VCaP (cell line): ENCODE measurements around the gene GPANK1.

Experiments
- H3K27ac ChIP-seq: fragments of 450-650 bp; 2 replicates; pipeline ENCODE4 v1.5.1; 2017
- TF ChIP-seq, protein P1 (sequence below): fragments of 450-650 bp; conservative IDR thresholded peaks from 2 replicates; pipeline ENCODE4 v1.5.1; 2017; ENCODE audit warnings: mild to moderate bottlenecking, moderate library complexity

Gene GPANK1

GRCh38 chr6:31690231-31691077 lies 25.7 kb upstream of the GPANK1 start:
- H3K27ac ChIP-seq: no peak overlapping the region
- TF ChIP-seq, protein P1, sequence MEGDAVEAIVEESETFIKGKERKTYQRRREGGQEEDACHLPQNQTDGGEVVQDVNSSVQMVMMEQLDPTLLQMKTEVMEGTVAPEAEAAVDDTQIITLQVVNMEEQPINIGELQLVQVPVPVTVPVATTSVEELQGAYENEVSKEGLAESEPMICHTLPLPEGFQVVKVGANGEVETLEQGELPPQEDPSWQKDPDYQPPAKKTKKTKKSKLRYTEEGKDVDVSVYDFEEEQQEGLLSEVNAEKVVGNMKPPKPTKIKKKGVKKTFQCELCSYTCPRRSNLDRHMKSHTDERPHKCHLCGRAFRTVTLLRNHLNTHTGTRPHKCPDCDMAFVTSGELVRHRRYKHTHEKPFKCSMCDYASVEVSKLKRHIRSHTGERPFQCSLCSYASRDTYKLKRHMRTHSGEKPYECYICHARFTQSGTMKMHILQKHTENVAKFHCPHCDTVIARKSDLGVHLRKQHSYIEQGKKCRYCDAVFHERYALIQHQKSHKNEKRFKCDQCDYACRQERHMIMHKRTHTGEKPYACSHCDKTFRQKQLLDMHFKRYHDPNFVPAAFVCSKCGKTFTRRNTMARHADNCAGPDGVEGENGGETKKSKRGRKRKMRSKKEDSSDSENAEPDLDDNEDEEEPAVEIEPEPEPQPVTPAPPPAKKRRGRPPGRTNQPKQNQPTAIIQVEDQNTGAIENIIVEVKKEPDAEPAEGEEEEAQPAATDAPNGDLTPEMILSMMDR: no peak

GRCh38 chr6:31689249-31690110 lies 24.7 kb upstream of the GPANK1 start:
- TF ChIP-seq, protein P1: peak; percentile 48
- H3K27ac ChIP-seq: no peak overlapping the region

DNA sequence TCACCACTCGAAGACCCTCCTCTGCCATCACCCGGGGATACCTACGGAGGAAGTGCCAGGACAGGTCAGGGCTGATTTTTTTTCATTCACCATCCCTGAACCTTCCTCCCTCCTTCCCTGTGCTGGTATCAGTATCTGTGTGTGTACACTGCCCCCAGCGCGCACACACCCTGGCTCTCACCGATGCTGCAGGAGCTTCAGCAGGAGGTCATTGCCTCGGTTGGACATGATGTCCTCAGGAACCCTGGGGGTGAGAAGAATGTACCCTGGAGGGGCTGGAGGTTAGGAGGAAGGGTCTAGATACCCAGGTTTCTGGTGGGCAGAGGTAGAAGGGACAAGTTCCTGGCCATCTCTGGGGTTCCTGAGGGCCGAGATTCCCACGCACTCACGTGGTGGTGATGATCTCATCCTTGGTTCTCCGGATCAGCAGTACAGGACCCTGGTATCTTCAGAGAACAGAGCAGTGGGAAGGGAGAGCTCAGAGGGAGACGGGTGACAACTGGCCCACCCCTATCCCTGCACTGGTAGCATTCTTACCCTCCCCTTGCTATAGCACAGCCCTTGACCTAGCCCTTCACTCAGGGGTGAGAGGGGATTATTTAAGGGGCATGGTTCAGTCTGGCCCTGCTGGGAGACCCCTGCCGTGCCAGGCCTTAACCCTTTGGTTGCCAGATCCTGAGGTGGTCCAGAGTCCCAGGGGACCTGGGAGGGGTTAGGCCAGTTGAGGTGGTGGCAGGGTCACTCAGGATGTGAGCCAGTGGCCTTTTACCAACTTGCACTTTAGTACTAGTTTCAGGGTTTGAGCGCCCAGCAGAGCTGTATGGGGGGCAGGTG lies 23.3 kb upstream of the GPANK1 start:
- no peak overlapping the region for H3K27ac ChIP-seq

DNA sequence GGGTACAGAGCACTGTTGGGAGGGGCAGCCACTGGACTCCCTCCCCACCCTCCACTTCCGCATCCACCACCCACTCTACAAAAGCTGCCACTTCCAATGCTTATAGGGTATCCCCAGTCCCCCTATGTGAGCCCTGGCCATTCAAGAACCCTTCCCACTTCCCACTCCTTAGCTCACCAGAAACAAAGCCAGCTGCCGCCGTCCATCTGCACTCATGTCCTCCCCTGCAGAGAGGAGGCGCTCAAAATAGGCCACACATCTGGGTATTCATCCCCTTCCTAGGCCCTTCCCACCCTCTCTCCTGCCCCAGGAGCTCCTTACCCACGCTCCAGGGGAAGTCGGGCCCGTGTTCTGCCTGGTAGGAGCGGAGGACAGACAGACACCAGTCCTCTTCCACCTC lies 22.5 kb upstream of the GPANK1 start:
- TF ChIP-seq, protein P1: no peak
- no peak overlapping the region for H3K27ac ChIP-seq

More for the DNA sequence above, 23.3 kb upstream of the GPANK1 start:
- TF ChIP-seq, protein P1: no peak

- H3K27ac ChIP-seq: no peak overlapping the region
- TF ChIP-seq, protein P1: no peak
These were observed 21.7 kb upstream of the GPANK1 start for GRCh38 chr6:31686483-31686882.

DNA sequence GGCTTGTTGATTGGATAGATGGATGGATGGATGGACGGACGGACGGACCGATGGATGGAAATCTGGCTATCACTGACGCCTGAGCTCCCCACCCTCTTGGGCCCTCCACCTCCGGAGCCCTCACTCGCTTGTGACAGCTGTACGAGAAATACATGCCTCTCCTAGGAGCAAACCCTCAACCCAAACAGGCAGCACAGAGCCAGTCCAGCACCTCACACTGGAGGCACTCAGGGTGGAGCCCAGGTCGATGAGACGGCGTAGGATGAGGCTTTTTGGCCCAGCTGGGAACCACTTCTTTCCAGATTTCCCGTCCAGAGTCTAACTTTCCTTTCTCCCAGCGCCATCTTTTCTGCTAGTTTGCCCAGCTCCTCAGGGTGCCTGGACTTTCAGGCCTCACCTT lies 18.8 kb upstream of the GPANK1 start:
- no peak overlapping the region for H3K27ac ChIP-seq
- TF ChIP-seq, protein P1: no peak
